Activated CD8-positive, alpha-beta memory T cell treated with anti-CD3 and anti-CD28 coated beads, Interleukin-2, amount 50 U/mL, for 1 hour (primary cell): ENCODE measurements around the gene CGB8.
"Not testable (repeated sequence)": the region's sequence is repeated elsewhere in the genome, so short reads cannot be mapped to it uniquely, and the experiment has no call there.

ENCODE experiments used
- DNase-seq: peaks from one replicate; pipeline ENCODE4 v3.0.0-alpha.2; 2020; ENCODE audit errors: extremely low read depth

CGB8 gene

GRCh38 chr19:49064768-49065611 lies 16.1 kb upstream of the CGB8 start, which contains the start of gene NTF4:
Gene NTF4 (minus strand): TSS chr19:49064818. CDS start chr19:49061997, 2,821 bp downstream.
- no peak for DNase-seq

GRCh38 chr19:49064029-49064629 lies 15.2 kb upstream of the CGB8 start:
- DNase-seq: no peak

- no peak for DNase-seq
Observed at GRCh38 chr19:49061445-49061844, 12.5 kb upstream of the CGB8 start.

- no peak for DNase-seq
Observed at GRCh38 chr19:49061000-49061399, 12.1 kb upstream of the CGB8 start.

- DNase-seq: no peak
Observed at GRCh38 chr19:49059053-49059452, 10.1 kb upstream of the CGB8 start.

- no peak for DNase-seq
Observed at GRCh38 chr19:49058562-49058961, 9.7 kb upstream of the CGB8 start.

GRCh38 chr19:49057636-49058234 lies 8.8 kb upstream of the CGB8 start, which contains the start of gene CGB7:
Gene CGB7 (minus strand): TSS chr19:49057749. CDS start chr19:49055375, 2,374 bp downstream.
- DNase-seq: no peak

GRCh38 chr19:49056902-49057596 lies 8.1 kb upstream of the CGB8 start:
- DNase-seq: not testable (repeated sequence)

GRCh38 chr19:49056101-49056901 lies 7.4 kb upstream of the CGB8 start:
- DNase-seq: no peak

GRCh38 chr19:49050376-49051033 lies 1.6 kb upstream of the CGB8 start:
- not testable (repeated sequence) for DNase-seq

GRCh38 chr19:49049834-49050233 lies 923 bp upstream of the CGB8 start:
- not testable (repeated sequence) for DNase-seq

GRCh38 chr19:49043548-49043947 lies 5.4 kb downstream of the CGB8 start, which contains the start of gene CGB5:
Gene CGB5 (plus strand): TSS chr19:49043848. CDS start chr19:49044210, 362 bp downstream.
- not testable (repeated sequence) for DNase-seq

- DNase-seq: not testable (repeated sequence)
Observed at GRCh38 chr19:49042666-49043065, 6.2 kb downstream of the CGB8 start.

- DNase-seq: no peak
Observed at GRCh38 chr19:49042177-49042576, 6.7 kb downstream of the CGB8 start.

GRCh38 chr19:49039736-49040135 lies 9.2 kb downstream of the CGB8 start:
- not testable (repeated sequence) for DNase-seq

- DNase-seq: not testable (repeated sequence)
Observed at GRCh38 chr19:49038557-49039276, 10.2 kb downstream of the CGB8 start.

GRCh38 chr19:49038111-49038510 lies 10.8 kb downstream of the CGB8 start:
- DNase-seq: not testable (repeated sequence)

GRCh38 chr19:49036815-49037214 lies 12.1 kb downstream of the CGB8 start, which contains the start of gene CGB1:
Gene CGB1 (minus strand): TSS chr19:49036895. CDS start chr19:49036711, 184 bp downstream.
- not testable (repeated sequence) for DNase-seq

GRCh38 chr19:49031642-49032301 lies 17.1 kb downstream of the CGB8 start, which contains the start of gene CGB2:
Gene CGB2 (plus strand): TSS chr19:49031890. CDS start chr19:49032096, 206 bp downstream.
- DNase-seq: peak; percentile 20
